Measurements from ENCODE around the gene MAB21L1.

Gene MAB21L1

GRCh38 chr13:35479706-35480105, 3.2 kb upstream of the MAB21L1 start:
- Histone ChIP-seq H2AFZ (ENCODE audit: low read length, unreplicated experiment) (no peak overlapping the region), H3K27ac (ENCODE audit: low read depth, low read length) (no peak overlapping the region), H3K79me2 (ENCODE audit: control insufficient read depth, insufficient read depth, low read length, unreplicated experiment) (peaks cover 7% of the 10 kb centered on the region), H3K4me3 (ENCODE audit: low read depth, low read length) (no peak overlapping the region), H3K36me3 (ENCODE audit: insufficient read depth, low read length) (no peaks in the 10 kb centered on the region), H3K27me3 (ENCODE audit: insufficient read depth, low read length) (no peaks in the 10 kb centered on the region), H3K4me1 (ENCODE audit: control insufficient read depth, insufficient read depth, low read length, unreplicated experiment) (no peaks in the 10 kb centered on the region)

GRCh38 chr13:35479038-35479492, 2.6 kb upstream of the MAB21L1 start:
- Histone ChIP-seq H3K36me3 (ENCODE audit: insufficient read depth, low read length) (no peaks in the 10 kb centered on the region), H3K79me2 (ENCODE audit: control insufficient read depth, insufficient read depth, low read length, unreplicated experiment) (peaks cover 11% of the 10 kb centered on the region), H3K27ac (ENCODE audit: low read depth, low read length) (no peak overlapping the region), H3K27me3 (ENCODE audit: insufficient read depth, low read length) (no peaks in the 10 kb centered on the region), H2AFZ (ENCODE audit: low read length, unreplicated experiment) (no peak overlapping the region), H3K4me1 (ENCODE audit: control insufficient read depth, insufficient read depth, low read length, unreplicated experiment) (no peaks in the 10 kb centered on the region), H3K4me3 (ENCODE audit: low read depth, low read length) (no peak overlapping the region)

- Histone ChIP-seq H3K27me3 (ENCODE audit: insufficient read depth, low read length) (no peaks in the 10 kb centered on the region), H3K27ac (ENCODE audit: low read depth, low read length) (no peak overlapping the region)
Measured at GRCh38 chr13:35478271-35479037, 2.0 kb upstream of the MAB21L1 start.

GRCh38 chr13:35477386-35477946, 977 bp upstream of the MAB21L1 start:
- no peak overlapping the region for H3K4me3 ChIP-seq (ENCODE audit: low read depth, low read length)
- no peaks in the 10 kb centered on the region for H3K4me1 ChIP-seq (ENCODE audit: control insufficient read depth, insufficient read depth, low read length, unreplicated experiment)
- no peaks in the 10 kb centered on the region for H3K36me3 ChIP-seq (ENCODE audit: insufficient read depth, low read length)
- H3K27ac ChIP-seq (ENCODE audit: low read depth, low read length) = no peak overlapping the region
- H3K79me2 ChIP-seq (ENCODE audit: control insufficient read depth, insufficient read depth, low read length, unreplicated experiment) = peaks cover 20% of the 10 kb centered on the region
- H2AFZ ChIP-seq (ENCODE audit: low read length, unreplicated experiment) = no peak overlapping the region
- H3K27me3 ChIP-seq (ENCODE audit: insufficient read depth, low read length) = no peaks in the 10 kb centered on the region

More at GRCh38 chr13:35478271-35479037, 2.0 kb upstream of the MAB21L1 start:
- Histone ChIP-seq H3K4me1 (ENCODE audit: control insufficient read depth, insufficient read depth, low read length, unreplicated experiment) (no peaks in the 10 kb centered on the region), H2AFZ (ENCODE audit: low read length, unreplicated experiment) (no peak overlapping the region), H3K4me3 (ENCODE audit: low read depth, low read length) (no peak overlapping the region), H3K36me3 (ENCODE audit: insufficient read depth, low read length) (no peaks in the 10 kb centered on the region), H3K79me2 (ENCODE audit: control insufficient read depth, insufficient read depth, low read length, unreplicated experiment) (peaks cover 14% of the 10 kb centered on the region)

- Histone ChIP-seq H3K79me2 (ENCODE audit: control insufficient read depth, insufficient read depth, low read length, unreplicated experiment) (peaks cover 23% of the 10 kb centered on the region), H3K27me3 (ENCODE audit: insufficient read depth, low read length) (no peaks in the 10 kb centered on the region), H3K4me1 (ENCODE audit: control insufficient read depth, insufficient read depth, low read length, unreplicated experiment) (no peaks in the 10 kb centered on the region), H3K36me3 (ENCODE audit: insufficient read depth, low read length) (no peaks in the 10 kb centered on the region), H3K27ac (ENCODE audit: low read depth, low read length) (peak overlapping the region; percentile 45), H2AFZ (ENCODE audit: low read length, unreplicated experiment) (peak overlapping the region; percentile 97), H3K4me3 (ENCODE audit: low read depth, low read length) (peak overlapping the region; percentile 94)
Measured at GRCh38 chr13:35475212-35475959, 1.1 kb downstream of the MAB21L1 start.

GRCh38 chr13:35474496-35475211, 1.8 kb downstream of the MAB21L1 start:
- Histone ChIP-seq H3K79me2 (ENCODE audit: control insufficient read depth, insufficient read depth, low read length, unreplicated experiment) (peaks cover 23% of the 10 kb centered on the region), H3K4me1 (ENCODE audit: control insufficient read depth, insufficient read depth, low read length, unreplicated experiment) (no peaks in the 10 kb centered on the region), H3K4me3 (ENCODE audit: low read depth, low read length) (peak overlapping the region; percentile 94), H3K27ac (ENCODE audit: low read depth, low read length) (peak overlapping the region; percentile 14; the same call in 1 of the 2 replicates), H3K27me3 (ENCODE audit: insufficient read depth, low read length) (no peaks in the 10 kb centered on the region), H2AFZ (ENCODE audit: low read length, unreplicated experiment) (peak overlapping the region; percentile 97), H3K36me3 (ENCODE audit: insufficient read depth, low read length) (no peaks in the 10 kb centered on the region)

GRCh38 chr13:35473802-35474201, 2.7 kb downstream of the MAB21L1 start:
- Histone ChIP-seq H3K27ac (ENCODE audit: low read depth, low read length) (no peak overlapping the region), H3K27me3 (ENCODE audit: insufficient read depth, low read length) (no peaks in the 10 kb centered on the region), H2AFZ (ENCODE audit: low read length, unreplicated experiment) (no peak overlapping the region), H3K36me3 (ENCODE audit: insufficient read depth, low read length) (no peaks in the 10 kb centered on the region), H3K4me1 (ENCODE audit: control insufficient read depth, insufficient read depth, low read length, unreplicated experiment) (no peaks in the 10 kb centered on the region), H3K4me3 (ENCODE audit: low read depth, low read length) (peak overlapping the region; percentile 94), H3K79me2 (ENCODE audit: control insufficient read depth, insufficient read depth, low read length, unreplicated experiment) (peaks cover 23% of the 10 kb centered on the region)

GRCh38 chr13:35473206-35473775, 3.2 kb downstream of the MAB21L1 start:
- no peaks in the 10 kb centered on the region for H3K27me3 ChIP-seq (ENCODE audit: insufficient read depth, low read length)
- no peaks in the 10 kb centered on the region for H3K4me1 ChIP-seq (ENCODE audit: control insufficient read depth, insufficient read depth, low read length, unreplicated experiment)
- no peak overlapping the region for H3K27ac ChIP-seq (ENCODE audit: low read depth, low read length)
- peaks cover 23% of the 10 kb centered on the region for H3K79me2 ChIP-seq (ENCODE audit: control insufficient read depth, insufficient read depth, low read length, unreplicated experiment)
- H2AFZ ChIP-seq (ENCODE audit: low read length, unreplicated experiment) = no peak overlapping the region
- peak overlapping the region; percentile 94 for H3K4me3 ChIP-seq (ENCODE audit: low read depth, low read length)
- H3K36me3 ChIP-seq (ENCODE audit: insufficient read depth, low read length) = no peaks in the 10 kb centered on the region

GRCh38 chr13:35472323-35472881, 4.1 kb downstream of the MAB21L1 start:
- Histone ChIP-seq H3K4me1 (ENCODE audit: control insufficient read depth, insufficient read depth, low read length, unreplicated experiment) (no peaks in the 10 kb centered on the region), H3K79me2 (ENCODE audit: control insufficient read depth, insufficient read depth, low read length, unreplicated experiment) (peaks cover 23% of the 10 kb centered on the region), H2AFZ (ENCODE audit: low read length, unreplicated experiment) (no peak overlapping the region), H3K27ac (ENCODE audit: low read depth, low read length) (no peak overlapping the region), H3K4me3 (ENCODE audit: low read depth, low read length) (peak overlapping the region; percentile 94), H3K36me3 (ENCODE audit: insufficient read depth, low read length) (no peaks in the 10 kb centered on the region), H3K27me3 (ENCODE audit: insufficient read depth, low read length) (no peaks in the 10 kb centered on the region)
